Right lobe of liver (tissue), 4 donors: ENCODE measurements around the gene SLC9A3.

ENCODE experiments used
- CTCF ChIP-seq, 4 donors: fragments of 200-600 bp in 3 of 4; fragments of 450-650 bp in 1 of 4; IDR thresholded peaks; one replicate each; pipeline versions ENCODE4 v1.5.1 to v1.8.0; 2016 to 2022; ENCODE audit warnings: antibody characterized with exemption in 4 of 4, mild to moderate bottlenecking in 2 of 4
- POLR2A ChIP-seq: fragments of 450-650 bp; IDR thresholded peaks from one replicate; pipeline ENCODE4 v1.6.1; 2017; ENCODE audit warnings: antibody characterized with exemption, mild to moderate bottlenecking
- donor health status: DM: no; HTN: no; CAD: no.
- donor health status: DM: no; HTN: no; CAD: no.
- donor health status: DM: no; HTN: yes; CAD: no.

- TF ChIP-seq CTCF (IDR thresholded peaks at IDR 0.05) (no peak), POLR2A (no peak)
Observed at GRCh38 chr5:573206-573605, 49.0 kb upstream of the SLC9A3 start.
